HEK293 (cell line): ENCODE results near the gene RFC1.
"Not testable (repeated sequence)": the region's sequence is repeated elsewhere in the genome, so short reads cannot be mapped to it uniquely, and the experiment has no call there.

Source experiments
- CTCF ChIA-PET: fragments of 350-600 bp; formaldehyde crosslinking; extraction: SDS; loops from one replicate; lab custom pipeline; 2021; ENCODE audit warnings: antibody characterized with exemption; lab: Yijun Ruan, JAX
- POLR2A ChIA-PET: fragments of 300-600 bp; formaldehyde crosslinking; extraction: SDS; loops from one replicate; lab custom pipeline; 2020; ENCODE audit warnings: antibody characterized with exemption, inconsistent platforms; lab: Yijun Ruan, JAX
- H3K27ac ChIP-seq: fragments of 200-500 bp; sonication (Bioruptor generic); 2 replicates; pipeline ENCODE4 v1.5.1; 2014; ENCODE audit warnings: low read depth, low read length, control low read depth, inconsistent platforms; ENCODE audit errors: extremely low read depth
- H3K36me3 ChIP-seq, 2 experiments: fragments of 200-500 bp in 1 of 2; sonication (Bioruptor generic) in 1 of 2; 1 replicate in 1 of 2; 2 replicates in 1 of 2; pipeline ENCODE4 v1.5.1; 2014 to 2017; ENCODE audit warnings: inconsistent platforms in 2 of 2, low read length in 2 of 2; ENCODE audit not compliant: control insufficient read depth in 2 of 2, insufficient read depth in 1 of 2
- H3K4me1 ChIP-seq: fragments of 200-500 bp; sonication (Bioruptor generic); 2 replicates; pipeline ENCODE4 v1.5.1; 2014; ENCODE audit warnings: mild to moderate bottlenecking, low read length, inconsistent platforms; ENCODE audit not compliant: control insufficient read depth, insufficient read depth
- H3K4me3 ChIP-seq: 2 replicates; pipeline ENCODE4 v1.5.1; 2011; ENCODE audit warnings: low read depth, mild to moderate bottlenecking, control low read depth, low read length, moderate library complexity
- H3K9me3 ChIP-seq: fragments of 200-500 bp; sonication (Bioruptor generic); 2 replicates; pipeline ENCODE4 v1.5.1; 2014; ENCODE audit warnings: low read depth, low read length, inconsistent platforms; ENCODE audit not compliant: control insufficient read depth, insufficient read depth
- FEZF1 ChIP-seq: fragments of 450-650 bp; formaldehyde crosslinking; IDR thresholded peaks from 2 replicates; pipeline ENCODE4 v1.5.1; 2016; ENCODE audit warnings: missing biosample characterization, missing genetic modification characterization
- GFI1B ChIP-seq: fragments of 450-650 bp; formaldehyde crosslinking; IDR thresholded peaks from 2 replicates; pipeline ENCODE4 v1.5.1; 2016; ENCODE audit warnings: missing biosample characterization, missing genetic modification characterization
- KLF16 ChIP-seq: fragments of 450-650 bp; formaldehyde crosslinking; IDR thresholded peaks from 2 replicates; pipeline ENCODE4 v1.5.1; 2017; ENCODE audit warnings: missing biosample characterization, missing genetic modification characterization
- PRDM6 ChIP-seq: fragments of 450-650 bp; formaldehyde crosslinking; IDR thresholded peaks from 2 replicates; pipeline ENCODE4 v1.5.1; 2017; ENCODE audit warnings: missing biosample characterization, missing genetic modification characterization
- SETDB1 ChIP-seq: IDR thresholded peaks from one replicate; pipeline ENCODE4 v1.6.1; 2017; ENCODE audit warnings: mild to moderate bottlenecking, low read length, moderate library complexity, mixed read lengths; ENCODE audit not compliant: insufficient read length
- ZBTB48 ChIP-seq: fragments of 450-650 bp; formaldehyde crosslinking; IDR thresholded peaks from 2 replicates; pipeline ENCODE4 v1.5.1; 2016; ENCODE audit warnings: missing biosample characterization, missing genetic modification characterization
- ZNF121 ChIP-seq: fragments of 450-650 bp; formaldehyde crosslinking; IDR thresholded peaks from 2 replicates; pipeline ENCODE4 v1.5.1; 2016; ENCODE audit warnings: missing biosample characterization, missing genetic modification characterization
- ZNF16 ChIP-seq: fragments of 450-650 bp; formaldehyde crosslinking; IDR thresholded peaks from 2 replicates; pipeline ENCODE4 v1.5.1; 2016; ENCODE audit warnings: low read depth, missing biosample characterization, missing genetic modification characterization
- ZNF26 ChIP-seq: fragments of 450-650 bp; formaldehyde crosslinking; IDR thresholded peaks from 2 replicates; pipeline ENCODE4 v1.5.1; 2016; ENCODE audit warnings: missing biosample characterization, missing genetic modification characterization
- ZNF324 ChIP-seq: fragments of 450-650 bp; formaldehyde crosslinking; IDR thresholded peaks from 2 replicates; pipeline ENCODE4 v1.5.1; 2016; ENCODE audit warnings: missing biosample characterization, missing genetic modification characterization
- ZNF48 ChIP-seq: fragments of 450-650 bp; formaldehyde crosslinking; IDR thresholded peaks from 2 replicates; pipeline ENCODE4 v1.5.1; 2016; ENCODE audit warnings: missing biosample characterization, missing genetic modification characterization
- ZNF585B ChIP-seq: fragments of 450-650 bp; formaldehyde crosslinking; IDR thresholded peaks from 2 replicates; pipeline ENCODE4 v1.5.1; 2016; ENCODE audit warnings: missing biosample characterization, missing genetic modification characterization
- ZNF768 ChIP-seq: fragments of 450-650 bp; formaldehyde crosslinking; IDR thresholded peaks from 2 replicates; pipeline ENCODE4 v1.5.1; 2018; ENCODE audit warnings: missing biosample characterization, mild to moderate bottlenecking, missing genetic modification characterization
- ZNF837 ChIP-seq: fragments of 450-650 bp; formaldehyde crosslinking; IDR thresholded peaks from 2 replicates; pipeline ENCODE4 v1.5.1; 2016; ENCODE audit warnings: missing biosample characterization, missing genetic modification characterization
- ZSCAN23 ChIP-seq: fragments of 450-650 bp; formaldehyde crosslinking; IDR thresholded peaks from 2 replicates; pipeline ENCODE4 v1.5.1; 2016; ENCODE audit warnings: missing biosample characterization, missing genetic modification characterization
- TF ChIP-seq, protein P1 (sequence below): fragments of 450-650 bp; formaldehyde crosslinking; conservative IDR thresholded peaks from 2 replicates; pipeline ENCODE4 v1.5.1; 2016; ENCODE audit warnings: low read depth, missing biosample characterization, missing genetic modification characterization
- TF ChIP-seq, protein P2 (sequence below): fragments of 450-650 bp; formaldehyde crosslinking; conservative IDR thresholded peaks from 2 replicates; pipeline ENCODE4 v1.5.1; 2016; ENCODE audit warnings: low read depth, missing biosample characterization, missing genetic modification characterization

Gene RFC1

GRCh38 chr4:39371209-39371608 lies 5.0 kb upstream of the RFC1 start:
- CTCF ChIA-PET, H3K4me1 ChIP-seq, H3K4me3 ChIP-seq, H3K27ac ChIP-seq, H3K36me3 ChIP-seq, H3K9me3 ChIP-seq, POLR2A ChIA-PET: not testable (repeated sequence)
- TF ChIP-seq SETDB1, result peak; percentile 48

DNA sequence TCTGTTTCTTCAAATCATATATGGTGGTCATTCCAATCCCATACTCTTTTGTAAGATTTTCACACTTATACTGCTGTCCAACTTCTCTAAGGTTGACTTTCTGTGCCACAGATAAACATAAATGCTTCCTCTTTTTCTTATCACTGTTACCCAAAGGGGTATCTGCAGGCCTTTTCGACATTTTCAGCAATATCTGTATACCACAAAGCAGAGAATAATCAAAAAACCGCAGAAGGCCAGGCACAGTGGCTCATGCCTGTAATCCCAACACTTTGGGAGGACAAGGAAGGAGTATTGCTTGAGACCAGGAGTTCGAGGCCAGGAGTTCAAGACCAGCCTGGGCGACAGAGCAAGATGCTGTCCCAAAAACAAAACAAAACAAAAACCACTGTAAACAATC lies 3.1 kb upstream of the RFC1 start:
- Histone ChIP-seq H3K9me3 (no peaks in the 10 kb centered on the region), H3K4me3 (no peak overlapping the region), H3K36me3 (no peaks in the 10 kb centered on the region), H3K4me1 (no peaks in the 10 kb centered on the region), H3K27ac (no peak overlapping the region)
- TF ChIP-seq FEZF1 (no peak), ZNF48 (tag by site-specific recombination) (no peak), GFI1B (tag by site-specific recombination) (no peak), ZNF16 (tag by site-specific recombination) (no peak), PRDM6 (tag by site-specific recombination) (no peak), ZSCAN23 (no peak), ZNF768 (tag by site-specific recombination) (no peak), ZNF121 (tag by site-specific recombination) (no peak), ZNF837 (tag by site-specific recombination) (no peak), ZBTB48 (no peak), ZNF324 (tag by site-specific recombination) (no peak), KLF16 (tag by site-specific recombination) (no peak), ZNF585B (tag by site-specific recombination) (no peak)
- TF ChIP-seq, protein P1, sequence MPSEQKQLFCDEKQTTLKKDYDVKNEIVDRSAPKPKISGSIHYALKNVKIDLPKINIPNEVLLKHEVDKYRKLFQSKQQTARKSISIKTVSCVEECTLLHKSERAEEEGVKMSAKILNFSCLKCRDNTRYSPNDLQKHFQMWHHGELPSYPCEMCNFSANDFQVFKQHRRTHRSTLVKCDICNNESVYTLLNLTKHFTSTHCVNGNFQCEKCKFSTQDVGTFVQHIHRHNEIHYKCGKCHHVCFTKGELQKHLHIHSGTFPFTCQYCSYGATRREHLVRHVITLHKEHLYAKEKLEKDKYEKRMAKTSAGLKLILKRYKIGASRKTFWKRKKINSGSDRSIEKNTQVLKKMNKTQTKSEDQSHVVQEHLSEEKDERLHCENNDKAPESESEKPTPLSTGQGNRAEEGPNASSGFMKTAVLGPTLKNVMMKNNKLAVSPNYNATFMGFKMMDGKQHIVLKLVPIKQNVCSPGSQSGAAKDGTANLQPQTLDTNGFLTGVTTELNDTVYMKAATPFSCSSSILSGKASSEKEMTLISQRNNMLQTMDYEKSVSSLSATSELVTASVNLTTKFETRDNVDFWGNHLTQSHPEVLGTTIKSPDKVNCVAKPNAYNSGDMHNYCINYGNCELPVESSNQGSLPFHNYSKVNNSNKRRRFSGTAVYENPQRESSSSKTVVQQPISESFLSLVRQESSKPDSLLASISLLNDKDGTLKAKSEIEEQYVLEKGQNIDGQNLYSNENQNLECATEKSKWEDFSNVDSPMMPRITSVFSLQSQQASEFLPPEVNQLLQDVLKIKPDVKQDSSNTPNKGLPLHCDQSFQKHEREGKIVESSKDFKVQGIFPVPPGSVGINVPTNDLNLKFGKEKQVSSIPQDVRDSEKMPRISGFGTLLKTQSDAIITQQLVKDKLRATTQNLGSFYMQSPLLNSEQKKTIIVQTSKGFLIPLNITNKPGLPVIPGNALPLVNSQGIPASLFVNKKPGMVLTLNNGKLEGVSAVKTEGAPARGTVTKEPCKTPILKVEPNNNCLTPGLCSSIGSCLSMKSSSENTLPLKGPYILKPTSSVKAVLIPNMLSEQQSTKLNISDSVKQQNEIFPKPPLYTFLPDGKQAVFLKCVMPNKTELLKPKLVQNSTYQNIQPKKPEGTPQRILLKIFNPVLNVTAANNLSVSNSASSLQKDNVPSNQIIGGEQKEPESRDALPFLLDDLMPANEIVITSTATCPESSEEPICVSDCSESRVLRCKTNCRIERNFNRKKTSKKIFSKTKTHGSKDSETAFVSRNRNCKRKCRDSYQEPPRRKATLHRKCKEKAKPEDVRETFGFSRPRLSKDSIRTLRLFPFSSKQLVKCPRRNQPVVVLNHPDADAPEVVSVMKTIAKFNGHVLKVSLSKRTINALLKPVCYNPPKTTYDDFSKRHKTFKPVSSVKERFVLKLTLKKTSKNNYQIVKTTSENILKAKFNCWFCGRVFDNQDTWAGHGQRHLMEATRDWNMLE (tag by site-specific recombination), result no peak
- CTCF ChIA-PET, result interaction anchor here (0.6 kb wide), 2 partner anchors 100 to 578 kb away, joined by 3 read pairs; no protein-coding TSS in a partner anchor
- POLR2A ChIA-PET, result no interaction called here

GRCh38 chr4:39367166-39367565 lies 1.0 kb upstream of the RFC1 start:
- no peak overlapping the region for H3K27ac ChIP-seq
- H3K4me3 ChIP-seq, result no peak overlapping the region
- no peaks in the 10 kb centered on the region for H3K4me1 ChIP-seq
- H3K9me3 ChIP-seq, result no peaks in the 10 kb centered on the region
- CTCF ChIA-PET, result interaction anchor here (0.6 kb wide), 1 partner anchor 16 kb away, joined by 4 read pairs; no protein-coding TSS in a partner anchor
- POLR2A ChIA-PET, result interaction anchor here (1.0 kb wide), 1 partner anchor 92 kb away, joined by 3 read pairs; the partner anchor contains the start of genes LIAS and RPL9
- no peaks in the 10 kb centered on the region; a peak in 1 of 3 replicates for H3K36me3 ChIP-seq
- TF ChIP-seq, protein P2, sequence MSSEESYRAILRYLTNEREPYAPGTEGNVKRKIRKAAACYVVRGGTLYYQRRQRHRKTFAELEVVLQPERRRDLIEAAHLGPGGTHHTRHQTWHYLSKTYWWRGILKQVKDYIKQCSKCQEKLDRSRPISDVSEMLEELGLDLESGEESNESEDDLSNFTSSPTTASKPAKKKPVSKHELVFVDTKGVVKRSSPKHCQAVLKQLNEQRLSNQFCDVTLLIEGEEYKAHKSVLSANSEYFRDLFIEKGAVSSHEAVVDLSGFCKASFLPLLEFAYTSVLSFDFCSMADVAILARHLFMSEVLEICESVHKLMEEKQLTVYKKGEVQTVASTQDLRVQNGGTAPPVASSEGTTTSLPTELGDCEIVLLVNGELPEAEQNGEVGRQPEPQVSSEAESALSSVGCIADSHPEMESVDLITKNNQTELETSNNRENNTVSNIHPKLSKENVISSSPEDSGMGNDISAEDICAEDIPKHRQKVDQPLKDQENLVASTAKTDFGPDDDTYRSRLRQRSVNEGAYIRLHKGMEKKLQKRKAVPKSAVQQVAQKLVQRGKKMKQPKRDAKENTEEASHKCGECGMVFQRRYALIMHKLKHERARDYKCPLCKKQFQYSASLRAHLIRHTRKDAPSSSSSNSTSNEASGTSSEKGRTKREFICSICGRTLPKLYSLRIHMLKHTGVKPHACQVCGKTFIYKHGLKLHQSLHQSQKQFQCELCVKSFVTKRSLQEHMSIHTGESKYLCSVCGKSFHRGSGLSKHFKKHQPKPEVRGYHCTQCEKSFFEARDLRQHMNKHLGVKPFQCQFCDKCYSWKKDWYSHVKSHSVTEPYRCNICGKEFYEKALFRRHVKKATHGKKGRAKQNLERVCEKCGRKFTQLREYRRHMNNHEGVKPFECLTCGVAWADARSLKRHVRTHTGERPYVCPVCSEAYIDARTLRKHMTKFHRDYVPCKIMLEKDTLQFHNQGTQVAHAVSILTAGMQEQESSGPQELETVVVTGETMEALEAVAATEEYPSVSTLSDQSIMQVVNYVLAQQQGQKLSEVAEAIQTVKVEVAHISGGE (tag by site-specific recombination), result no peak
- TF ChIP-seq ZNF26 (tag by site-specific recombination), result no peak
